GM19324 (cell line): ENCODE measurements around the gene ERO1B.
"Not testable (repeated sequence)": the region's sequence is repeated elsewhere in the genome, so short reads cannot be mapped to it uniquely, and the experiment has no call there.

ENCODE experiments used
- ATAC-seq: cut with Tn5 transposase; IDR thresholded peaks from one replicate; pipeline ENCODE4 v1.9.1; 2021; ENCODE audit warnings: mild to moderate bottlenecking, moderate library complexity; ENCODE audit not compliant: unreplicated experiment, low FRiP score

Gene ERO1B

GRCh38 chr1:236281654-236282424, at the start of gene ERO1B:
ERO1B (minus strand) TSS chr1:236281958; CDS start chr1:236281783, 175 bp downstream.
- ATAC-seq: peak; percentile 94

GRCh38 chr1:236331412-236331811, 49.7 kb upstream of the ERO1B start:
- ATAC-seq: not testable (repeated sequence)

GRCh38 chr1:236326432-236326831, 44.7 kb upstream of the ERO1B start:
- no peak for ATAC-seq

- no peak for ATAC-seq
These were observed 43.8 kb upstream of the ERO1B start for GRCh38 chr1:236325567-236325966.

- no peak for ATAC-seq
These were observed 42.2 kb upstream of the ERO1B start for GRCh38 chr1:236323819-236324411.

- ATAC-seq: no peak
These were observed 41.0 kb upstream of the ERO1B start for GRCh38 chr1:236322566-236323409.

GRCh38 chr1:236321101-236321500, 39.3 kb upstream of the ERO1B start:
- ATAC-seq: no peak

- no peak for ATAC-seq
These were observed 38.9 kb upstream of the ERO1B start for GRCh38 chr1:236320671-236321070.

- no peak for ATAC-seq
These were observed 38.5 kb upstream of the ERO1B start for GRCh38 chr1:236320214-236320613.

- no peak for ATAC-seq
These were observed 34.7 kb upstream of the ERO1B start for GRCh38 chr1:236316437-236316836.

- no peak for ATAC-seq
These were observed 33.8 kb upstream of the ERO1B start for GRCh38 chr1:236315518-236315917.

GRCh38 chr1:236315092-236315491, 33.3 kb upstream of the ERO1B start:
- ATAC-seq: no peak

- ATAC-seq: not testable (repeated sequence)
These were observed 32.3 kb upstream of the ERO1B start for GRCh38 chr1:236314050-236314449.

GRCh38 chr1:236313427-236313826, 31.7 kb upstream of the ERO1B start:
- no peak for ATAC-seq

- no peak for ATAC-seq
These were observed 29.3 kb upstream of the ERO1B start for GRCh38 chr1:236311040-236311439.

GRCh38 chr1:236308827-236309226, 27.1 kb upstream of the ERO1B start:
- no peak for ATAC-seq

- ATAC-seq: no peak
These were observed 25.7 kb upstream of the ERO1B start for GRCh38 chr1:236307435-236307834.

GRCh38 chr1:236304682-236305081, 22.9 kb upstream of the ERO1B start:
- no peak for ATAC-seq

GRCh38 chr1:236303675-236304074, 21.9 kb upstream of the ERO1B start:
- peak; percentile 68 for ATAC-seq

GRCh38 chr1:236302941-236303340, 21.2 kb upstream of the ERO1B start:
- ATAC-seq: no peak

GRCh38 chr1:236301958-236302335, 20.2 kb upstream of the ERO1B start:
- no peak for ATAC-seq
